A673 (cell line): Measurements from ENCODE around the gene CALN1. TPM values are rescaled to one million over a fixed set of nuclear protein-coding genes. Genes with fewer than 3 reads are reported as not detected.

Experiments
- BruUV-seq: library from RNA; stranded (reverse); fragments of 400-500 nt; replicated peaks from 2 replicates; lab custom pipeline; 2021; lab: Mats Ljungman, UMichigan
- CTCF ChIA-PET: fragments of 300-600 bp; sonication (Branson Sonifier 250); formaldehyde crosslinking; loops from one replicate; lab custom pipeline; 2022; ENCODE audit warnings: antibody characterized with exemption; lab: Charles Lee
- POLR2A ChIA-PET: fragments of 300-600 bp; sonication (Branson Sonifier 250); formaldehyde crosslinking; loops from one replicate; lab custom pipeline; 2022; ENCODE audit warnings: antibody characterized with exemption; ENCODE audit not compliant: low non-redundant PET; lab: Charles Lee
- DNase-seq: peaks from one replicate; pipeline ENCODE4 v3.0.0-alpha.2; 2015; ENCODE audit warnings: low spot score
- H3K27ac ChIP-seq: fragments of 200-600 bp; sonication (generic); 2 replicates; pipeline ENCODE4 v1.5.1; 2016; ENCODE audit warnings: mixed run types, low read depth, mild to moderate bottlenecking, mixed read lengths, antibody characterized with exemption, low read length; ENCODE audit not compliant: poor library complexity, severe bottlenecking
- H3K27me3 ChIP-seq: fragments of 200-600 bp; sonication (generic); replicated peaks from 2 replicates; pipeline ENCODE4 v1.6.1; 2017; ENCODE audit warnings: mixed run types, low read depth, mild to moderate bottlenecking, mixed read lengths, antibody characterized with exemption, low read length; ENCODE audit not compliant: insufficient read depth, poor library complexity
- H3K36me3 ChIP-seq: fragments of 200-600 bp; sonication (generic); 2 replicates; pipeline ENCODE4 v1.6.1; 2016; ENCODE audit warnings: mixed run types, mild to moderate bottlenecking, mixed read lengths, antibody characterized with exemption, low read length; ENCODE audit not compliant: insufficient read depth, poor library complexity, severe bottlenecking
- H3K4me1 ChIP-seq: fragments of 200-600 bp; sonication (generic); 2 replicates; pipeline ENCODE4 v1.6.1; 2017; ENCODE audit warnings: mixed run types, mild to moderate bottlenecking, mixed read lengths, antibody characterized with exemption, low read length; ENCODE audit not compliant: insufficient read depth, poor library complexity, severe bottlenecking
- H3K4me3 ChIP-seq: fragments of 200-600 bp; sonication (generic); 2 replicates; pipeline ENCODE4 v1.5.1; 2016; ENCODE audit warnings: low read depth, mixed run types, mild to moderate bottlenecking, mixed read lengths, low read length; ENCODE audit not compliant: poor library complexity, severe bottlenecking
- H3K9me3 ChIP-seq: fragments of 200-600 bp; sonication (generic); 2 replicates; pipeline ENCODE4 v1.6.1; 2016; ENCODE audit warnings: mixed run types, low read depth, mild to moderate bottlenecking, mixed read lengths, antibody characterized with exemption, low read length; ENCODE audit not compliant: poor library complexity, severe bottlenecking
- EZH2 ChIP-seq: fragments of 200-600 bp; sonication (generic); IDR thresholded peaks from 2 replicates; pipeline ENCODE4 v1.6.1; 2017; ENCODE audit warnings: borderline replicate concordance, low read depth, mild to moderate bottlenecking, mixed read lengths, antibody characterized with exemption, low read length; ENCODE audit not compliant: poor library complexity, severe bottlenecking
- intact Hi-C: fragments of 100-400 bp; cut with micrococcal nuclease; formaldehyde crosslinking; loops from one replicate; pipeline ENCODE4 v1.10.0; 2022; ENCODE audit not compliant: unreplicated experiment
- total RNA-seq: library from RNA; stranded (reverse); gene quantifications from 2 replicates; pipeline ENCODE4 v1.2.3, GENCODE V29; 2021
- TF ChIP-seq, protein P1 (sequence below): fragments of 300-800, 200-600 bp; sonication (generic); conservative IDR thresholded peaks from 2 replicates; pipeline ENCODE4 v1.5.1; 2017; ENCODE audit warnings: low read depth, mild to moderate bottlenecking, antibody characterized with exemption, low read length, moderate library complexity, mixed read lengths

CALN1 gene
- total RNA-seq, 1 experiment from 2014 or later = not detected

DNA sequence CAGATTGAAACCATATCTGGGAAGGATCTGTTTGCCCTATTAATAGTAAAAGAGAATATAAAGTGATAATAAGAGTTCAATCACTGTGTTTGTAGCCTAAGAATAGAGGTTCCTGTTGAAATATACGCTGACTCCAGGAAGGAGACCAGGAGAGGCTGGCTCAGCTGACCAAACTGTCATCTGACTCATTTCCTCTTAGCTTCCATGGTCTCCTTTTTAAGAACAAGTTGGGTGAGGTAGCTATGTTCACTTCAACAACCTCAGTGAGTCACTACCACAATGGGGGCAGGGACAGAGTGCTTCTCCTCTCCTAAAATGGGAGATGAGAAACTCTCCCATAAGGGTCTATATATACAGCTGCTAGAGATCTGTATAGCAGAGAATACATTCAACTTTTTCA lies 543.3 kb downstream of the CALN1 start:
- no peaks in the 10 kb centered on the region for H3K27me3 ChIP-seq
- H3K9me3 ChIP-seq = peaks cover 8% of the 10 kb centered on the region
- POLR2A ChIA-PET = no interaction called here
- intact Hi-C loops = no loop called here
- H3K27ac ChIP-seq = no peak overlapping the region
- CTCF ChIA-PET = no interaction called here
- DNase-seq = no peak
- no peak overlapping the region for H3K4me3 ChIP-seq
- no peaks in the 10 kb centered on the region for H3K4me1 ChIP-seq
- no peak for TF ChIP-seq EZH2
- TF ChIP-seq, protein P1, sequence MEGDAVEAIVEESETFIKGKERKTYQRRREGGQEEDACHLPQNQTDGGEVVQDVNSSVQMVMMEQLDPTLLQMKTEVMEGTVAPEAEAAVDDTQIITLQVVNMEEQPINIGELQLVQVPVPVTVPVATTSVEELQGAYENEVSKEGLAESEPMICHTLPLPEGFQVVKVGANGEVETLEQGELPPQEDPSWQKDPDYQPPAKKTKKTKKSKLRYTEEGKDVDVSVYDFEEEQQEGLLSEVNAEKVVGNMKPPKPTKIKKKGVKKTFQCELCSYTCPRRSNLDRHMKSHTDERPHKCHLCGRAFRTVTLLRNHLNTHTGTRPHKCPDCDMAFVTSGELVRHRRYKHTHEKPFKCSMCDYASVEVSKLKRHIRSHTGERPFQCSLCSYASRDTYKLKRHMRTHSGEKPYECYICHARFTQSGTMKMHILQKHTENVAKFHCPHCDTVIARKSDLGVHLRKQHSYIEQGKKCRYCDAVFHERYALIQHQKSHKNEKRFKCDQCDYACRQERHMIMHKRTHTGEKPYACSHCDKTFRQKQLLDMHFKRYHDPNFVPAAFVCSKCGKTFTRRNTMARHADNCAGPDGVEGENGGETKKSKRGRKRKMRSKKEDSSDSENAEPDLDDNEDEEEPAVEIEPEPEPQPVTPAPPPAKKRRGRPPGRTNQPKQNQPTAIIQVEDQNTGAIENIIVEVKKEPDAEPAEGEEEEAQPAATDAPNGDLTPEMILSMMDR = no peak
- H3K36me3 ChIP-seq = no peaks in the 10 kb centered on the region
- no TSS peak for BruUV-seq

DNA sequence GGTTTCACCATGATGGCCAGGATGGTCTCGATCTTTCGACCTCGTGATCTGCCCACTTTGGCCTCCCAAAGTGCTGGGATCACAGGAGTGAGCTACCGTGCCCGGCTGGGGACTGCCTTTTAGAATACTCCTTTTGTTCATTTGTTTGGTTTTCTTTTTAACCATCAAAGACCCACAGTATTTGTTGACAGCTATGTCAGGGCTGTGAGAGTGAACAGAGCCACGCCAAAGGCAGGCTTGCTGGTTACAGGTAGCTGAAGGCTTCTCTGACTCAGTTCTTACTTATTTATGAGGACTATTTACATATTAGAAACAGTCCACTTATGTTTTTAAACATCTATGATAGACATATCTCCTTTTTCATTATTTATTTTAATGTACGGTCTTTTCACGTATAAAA lies 544.5 kb downstream of the CALN1 start:
- intact Hi-C loops = no loop called here
- Histone ChIP-seq H3K4me1 (no peaks in the 10 kb centered on the region), H3K27me3 (no peaks in the 10 kb centered on the region), H3K36me3 (no peaks in the 10 kb centered on the region), H3K27ac (no peak overlapping the region), H3K9me3 (peaks cover 2% of the 10 kb centered on the region), H3K4me3 (no peak overlapping the region)
- CTCF ChIA-PET = no interaction called here
- no peak for DNase-seq
- no TSS peak for BruUV-seq
- POLR2A ChIA-PET = no interaction called here
- TF ChIP-seq EZH2 = no peak
- TF ChIP-seq, protein P1 = no peak

DNA sequence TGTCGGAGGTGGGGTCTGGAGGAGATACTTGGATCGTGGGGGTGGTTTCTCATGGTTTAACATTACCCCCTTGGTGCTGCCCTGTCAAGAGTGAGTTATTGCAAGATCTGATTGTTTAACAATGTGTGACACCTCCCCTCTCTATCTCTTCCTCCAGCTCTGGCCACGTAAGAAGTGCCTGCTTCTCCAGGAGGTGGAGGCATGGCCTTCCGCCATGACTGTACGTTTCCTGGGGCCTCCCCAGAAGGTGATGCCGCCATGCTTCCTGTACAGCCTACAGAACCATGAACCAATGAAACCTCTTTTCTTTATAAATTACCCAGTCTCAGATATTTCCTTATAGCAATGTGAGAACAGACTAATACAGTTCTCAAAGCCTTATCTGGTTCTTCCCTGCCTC lies 547.0 kb downstream of the CALN1 start:
- no TSS peak for BruUV-seq
- Histone ChIP-seq H3K4me1 (no peaks in the 10 kb centered on the region), H3K9me3 (peaks cover 14% of the 10 kb centered on the region), H3K27ac (no peak overlapping the region), H3K27me3 (no peaks in the 10 kb centered on the region), H3K4me3 (no peak overlapping the region), H3K36me3 (no peaks in the 10 kb centered on the region)
- no peak for DNase-seq
- ChIA-PET POLR2A (no interaction called here), CTCF (no interaction called here)
- intact Hi-C loops = no loop called here
- TF ChIP-seq, protein P1 = no peak
